ENCODE results near the gene DLGAP1. TPM values are rescaled to one million over a fixed set of nuclear protein-coding genes. Genes with fewer than 3 reads are reported as not detected.

The DLGAP1 gene
- total RNA-seq, 1 donor from 2014 or later = 13.6 TPM

- H3K27me3 Mint-ChIP-seq (ENCODE audit: unreplicated experiment) = no peaks in the 10 kb centered on the region
- H3K4me3 Mint-ChIP-seq (ENCODE audit: unreplicated experiment) = no peak overlapping the region
- H3K9me3 Mint-ChIP-seq (ENCODE audit: unreplicated experiment) = peaks cover 1% of the 10 kb centered on the region
- H3K27ac Mint-ChIP-seq (ENCODE audit: unreplicated experiment) = no peak overlapping the region
- DNase-seq = no peak
- no peaks in the 10 kb centered on the region for H3K4me1 Mint-ChIP-seq (ENCODE audit: low read depth, unreplicated experiment)
- no peaks in the 10 kb centered on the region for H3K36me3 Mint-ChIP-seq (ENCODE audit: unreplicated experiment)
- no peak for TF ChIP-seq CTCF (IDR thresholded peaks at IDR 0.05; ENCODE audit: partially characterized antibody, unreplicated experiment)
Measured at GRCh38 chr18:3578621-3579020, 876.5 kb downstream of the DLGAP1 start.

DNA sequence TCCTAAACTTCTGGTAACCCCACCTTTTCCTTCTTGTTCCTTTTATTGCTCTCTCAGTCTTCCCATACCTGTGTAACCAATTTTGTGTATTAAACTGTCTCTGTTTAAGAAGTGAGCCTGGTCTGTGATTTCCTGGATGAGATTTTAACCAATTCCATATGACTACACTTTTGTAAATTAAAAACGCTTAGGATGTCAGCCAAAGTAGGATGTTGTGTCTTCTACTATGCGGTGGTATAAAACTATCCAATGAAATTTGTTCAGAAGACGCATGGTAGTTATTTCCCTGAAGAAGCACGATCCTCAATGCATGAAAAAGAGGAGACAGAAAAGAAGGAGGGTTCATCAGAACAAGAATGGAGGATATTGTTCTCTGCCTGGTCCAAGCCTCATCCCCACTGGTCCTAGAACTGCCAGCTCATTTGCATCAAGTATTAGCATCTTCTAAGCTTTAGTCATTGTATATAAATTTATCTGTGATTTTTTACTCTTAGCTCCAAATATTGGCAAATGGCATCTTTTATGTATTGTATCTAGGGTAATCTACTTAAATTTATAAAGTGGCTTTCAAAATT, 877.7 kb downstream of the DLGAP1 start:
- no peaks in the 10 kb centered on the region for H3K36me3 Mint-ChIP-seq (ENCODE audit: unreplicated experiment)
- H3K4me1 Mint-ChIP-seq (ENCODE audit: low read depth, unreplicated experiment) = no peaks in the 10 kb centered on the region
- TF ChIP-seq CTCF (IDR thresholded peaks at IDR 0.05; ENCODE audit: partially characterized antibody, unreplicated experiment) = no peak
- no peak overlapping the region for H3K4me3 Mint-ChIP-seq (ENCODE audit: unreplicated experiment)
- no peaks in the 10 kb centered on the region for H3K9me3 Mint-ChIP-seq (ENCODE audit: unreplicated experiment)
- DNase-seq = no peak
- H3K27me3 Mint-ChIP-seq (ENCODE audit: unreplicated experiment) = no peaks in the 10 kb centered on the region
- H3K27ac Mint-ChIP-seq (ENCODE audit: unreplicated experiment) = no peak overlapping the region

DNA sequence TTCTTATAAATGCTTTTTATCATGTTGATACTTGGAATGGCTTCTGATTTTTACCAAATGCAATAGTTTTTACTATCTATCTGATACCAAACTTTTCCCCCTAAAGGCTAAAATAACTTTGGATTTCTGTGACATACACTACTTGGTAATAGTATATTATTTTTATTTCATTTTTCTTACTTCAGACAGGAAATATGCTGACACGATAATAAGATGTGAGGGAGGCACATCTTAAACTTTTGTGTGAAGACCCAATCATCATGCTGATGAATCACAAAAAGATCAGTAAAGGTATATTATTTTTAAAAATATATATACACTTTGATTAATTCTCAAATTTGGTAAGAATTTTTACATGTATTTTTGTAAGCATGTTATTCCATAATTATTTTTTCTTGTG, 882.3 kb downstream of the DLGAP1 start:
- Mint-ChIP-seq H3K27me3 (ENCODE audit: unreplicated experiment) (no peaks in the 10 kb centered on the region), H3K4me3 (ENCODE audit: unreplicated experiment) (no peak overlapping the region), H3K9me3 (ENCODE audit: unreplicated experiment) (no peaks in the 10 kb centered on the region), H3K36me3 (ENCODE audit: unreplicated experiment) (no peaks in the 10 kb centered on the region), H3K4me1 (ENCODE audit: low read depth, unreplicated experiment) (no peaks in the 10 kb centered on the region), H3K27ac (ENCODE audit: unreplicated experiment) (no peak overlapping the region)
- DNase-seq = no peak
- no peak for TF ChIP-seq CTCF (IDR thresholded peaks at IDR 0.05; ENCODE audit: partially characterized antibody, unreplicated experiment)

DNA sequence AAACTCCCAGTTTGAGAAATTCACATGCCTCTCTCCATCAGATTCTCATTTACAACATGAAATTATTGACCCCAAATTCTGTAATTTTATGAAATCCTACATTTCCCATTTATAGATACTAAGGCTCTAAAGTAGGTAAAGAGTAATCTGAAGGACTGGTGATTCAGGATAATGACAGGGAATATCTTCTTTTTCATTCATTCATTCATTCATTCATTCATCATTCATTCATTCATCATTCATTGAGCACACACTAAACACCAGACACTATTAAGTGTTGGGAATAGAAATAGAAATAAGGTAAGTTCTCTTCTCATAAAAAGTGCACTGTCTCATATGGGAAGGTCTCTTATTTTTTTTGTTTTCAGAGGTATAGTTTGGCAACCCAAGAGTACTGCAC, 888.3 kb downstream of the DLGAP1 start:
- H3K9me3 Mint-ChIP-seq (ENCODE audit: unreplicated experiment) = no peaks in the 10 kb centered on the region
- H3K4me3 Mint-ChIP-seq (ENCODE audit: unreplicated experiment) = no peak overlapping the region
- H3K27ac Mint-ChIP-seq (ENCODE audit: unreplicated experiment) = no peak overlapping the region
- H3K27me3 Mint-ChIP-seq (ENCODE audit: unreplicated experiment) = no peaks in the 10 kb centered on the region
- no peak for DNase-seq
- no peaks in the 10 kb centered on the region for H3K4me1 Mint-ChIP-seq (ENCODE audit: low read depth, unreplicated experiment)
- TF ChIP-seq CTCF (IDR thresholded peaks at IDR 0.05; ENCODE audit: partially characterized antibody, unreplicated experiment) = no peak
- H3K36me3 Mint-ChIP-seq (ENCODE audit: unreplicated experiment) = peaks cover 15% of the 10 kb centered on the region

DNA sequence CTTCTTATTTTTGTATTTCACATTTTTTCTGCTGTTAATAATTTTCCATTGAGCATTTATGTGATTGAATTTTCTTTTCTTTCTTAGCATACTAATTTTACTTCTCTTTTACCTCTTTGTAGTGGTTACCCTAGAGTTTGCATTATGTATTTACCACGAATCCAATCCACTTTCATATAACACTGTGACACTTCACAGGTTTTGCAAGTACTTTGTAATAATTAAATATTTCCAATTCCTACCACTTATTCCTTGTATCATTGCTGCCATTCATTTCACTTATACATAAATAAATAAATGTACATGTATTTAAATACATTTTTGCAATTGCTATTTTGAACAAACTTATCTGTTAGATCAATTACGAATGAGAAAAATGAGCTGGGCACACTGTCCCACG, 894.4 kb downstream of the DLGAP1 start:
- no peak for TF ChIP-seq CTCF (IDR thresholded peaks at IDR 0.05; ENCODE audit: partially characterized antibody, unreplicated experiment)
- no peak overlapping the region for H3K27ac Mint-ChIP-seq (ENCODE audit: unreplicated experiment)

More for the DNA sequence above, 894.4 kb downstream of the DLGAP1 start:
- Mint-ChIP-seq H3K9me3 (ENCODE audit: unreplicated experiment) (no peaks in the 10 kb centered on the region), H3K36me3 (ENCODE audit: unreplicated experiment) (peaks cover 15% of the 10 kb centered on the region), H3K27me3 (ENCODE audit: unreplicated experiment) (no peaks in the 10 kb centered on the region), H3K4me3 (ENCODE audit: unreplicated experiment) (no peak overlapping the region), H3K4me1 (ENCODE audit: low read depth, unreplicated experiment) (no peaks in the 10 kb centered on the region)
- no peak for DNase-seq
